HL-60 (cell line): ENCODE data around the gene SYNJ1.

Experiments
- DNase-seq, 2 experiments: peaks; one replicate each; pipeline ENCODE4 v3.0.0-alpha.2; 2010 to 2020; ENCODE audit warnings: low read depth in 1 of 2, low spot score in 1 of 2
- H3K27ac ChIP-seq: fragments of 250-450 bp; sonication (Bioruptor Pico); replicated peaks from 2 replicates; pipeline ENCODE4 v1.5.1; 2020; ENCODE audit warnings: mild to moderate bottlenecking, moderate library complexity
- H3K27me3 ChIP-seq: fragments of 250-450 bp; sonication (Bioruptor Pico); 2 replicates; pipeline ENCODE4 v1.5.1; 2021; ENCODE audit warnings: mild to moderate bottlenecking, moderate library complexity; ENCODE audit not compliant: insufficient read depth, poor library complexity, severe bottlenecking
- H3K4me3 ChIP-seq: replicated peaks from 2 replicates; pipeline ENCODE4 v1.5.1; 2011; ENCODE audit warnings: mild to moderate bottlenecking, control low read depth, low read length; ENCODE audit not compliant: insufficient read depth
- GABPA ChIP-seq: IDR thresholded peaks from 2 replicates; pipeline ENCODE4 v1.6.1; 2012; ENCODE audit warnings: low read depth
- POLR2AphosphoS5 ChIP-seq: IDR thresholded peaks from 2 replicates; pipeline ENCODE4 v1.6.1; 2012; ENCODE audit warnings: low read depth
- SPI1 ChIP-seq: IDR thresholded peaks from 2 replicates; pipeline ENCODE4 v1.6.1; 2012; ENCODE audit warnings: low read depth, mild to moderate bottlenecking, borderline replicate concordance
- TF ChIP-seq, protein P1 (sequence below): IDR thresholded peaks from one replicate; pipeline ENCODE4 v1.5.1; 2011; ENCODE audit warnings: low read length, control low read depth, inconsistent platforms; ENCODE audit not compliant: insufficient read depth
- TF ChIP-seq, protein P2 (sequence below): IDR thresholded peaks from 2 replicates; pipeline ENCODE4 v1.6.1; 2012; ENCODE audit warnings: low read depth; ENCODE audit not compliant: insufficient replicate concordance

The SYNJ1 gene

DNA sequence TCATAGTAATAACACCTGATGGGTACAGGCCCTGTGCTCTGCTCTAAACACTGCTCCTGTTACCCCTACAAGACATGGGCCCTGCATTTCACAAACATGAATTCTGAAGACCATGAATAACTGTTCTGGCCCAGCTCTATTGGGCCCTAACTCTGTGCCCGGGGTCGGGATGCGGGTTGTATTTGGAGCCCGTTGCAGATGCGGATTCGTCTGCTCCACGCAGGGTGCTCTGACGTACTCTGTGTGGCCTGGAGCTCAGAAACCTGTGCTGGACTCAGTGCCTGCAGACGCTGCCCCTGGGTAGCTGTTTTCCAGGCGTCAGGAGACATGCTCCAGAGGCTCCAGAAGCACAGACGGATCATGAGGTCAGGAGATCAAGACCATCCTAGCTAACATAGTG, 132.4 kb downstream of the SYNJ1 start:
- H3K4me3 ChIP-seq = no peak overlapping the region
- H3K27me3 ChIP-seq = no peaks in the 10 kb centered on the region
- H3K27ac ChIP-seq = no peak overlapping the region
- DNase-seq = no peak
- TF ChIP-seq, protein P1, sequence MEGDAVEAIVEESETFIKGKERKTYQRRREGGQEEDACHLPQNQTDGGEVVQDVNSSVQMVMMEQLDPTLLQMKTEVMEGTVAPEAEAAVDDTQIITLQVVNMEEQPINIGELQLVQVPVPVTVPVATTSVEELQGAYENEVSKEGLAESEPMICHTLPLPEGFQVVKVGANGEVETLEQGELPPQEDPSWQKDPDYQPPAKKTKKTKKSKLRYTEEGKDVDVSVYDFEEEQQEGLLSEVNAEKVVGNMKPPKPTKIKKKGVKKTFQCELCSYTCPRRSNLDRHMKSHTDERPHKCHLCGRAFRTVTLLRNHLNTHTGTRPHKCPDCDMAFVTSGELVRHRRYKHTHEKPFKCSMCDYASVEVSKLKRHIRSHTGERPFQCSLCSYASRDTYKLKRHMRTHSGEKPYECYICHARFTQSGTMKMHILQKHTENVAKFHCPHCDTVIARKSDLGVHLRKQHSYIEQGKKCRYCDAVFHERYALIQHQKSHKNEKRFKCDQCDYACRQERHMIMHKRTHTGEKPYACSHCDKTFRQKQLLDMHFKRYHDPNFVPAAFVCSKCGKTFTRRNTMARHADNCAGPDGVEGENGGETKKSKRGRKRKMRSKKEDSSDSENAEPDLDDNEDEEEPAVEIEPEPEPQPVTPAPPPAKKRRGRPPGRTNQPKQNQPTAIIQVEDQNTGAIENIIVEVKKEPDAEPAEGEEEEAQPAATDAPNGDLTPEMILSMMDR = no peak
- TF ChIP-seq, protein P2, sequence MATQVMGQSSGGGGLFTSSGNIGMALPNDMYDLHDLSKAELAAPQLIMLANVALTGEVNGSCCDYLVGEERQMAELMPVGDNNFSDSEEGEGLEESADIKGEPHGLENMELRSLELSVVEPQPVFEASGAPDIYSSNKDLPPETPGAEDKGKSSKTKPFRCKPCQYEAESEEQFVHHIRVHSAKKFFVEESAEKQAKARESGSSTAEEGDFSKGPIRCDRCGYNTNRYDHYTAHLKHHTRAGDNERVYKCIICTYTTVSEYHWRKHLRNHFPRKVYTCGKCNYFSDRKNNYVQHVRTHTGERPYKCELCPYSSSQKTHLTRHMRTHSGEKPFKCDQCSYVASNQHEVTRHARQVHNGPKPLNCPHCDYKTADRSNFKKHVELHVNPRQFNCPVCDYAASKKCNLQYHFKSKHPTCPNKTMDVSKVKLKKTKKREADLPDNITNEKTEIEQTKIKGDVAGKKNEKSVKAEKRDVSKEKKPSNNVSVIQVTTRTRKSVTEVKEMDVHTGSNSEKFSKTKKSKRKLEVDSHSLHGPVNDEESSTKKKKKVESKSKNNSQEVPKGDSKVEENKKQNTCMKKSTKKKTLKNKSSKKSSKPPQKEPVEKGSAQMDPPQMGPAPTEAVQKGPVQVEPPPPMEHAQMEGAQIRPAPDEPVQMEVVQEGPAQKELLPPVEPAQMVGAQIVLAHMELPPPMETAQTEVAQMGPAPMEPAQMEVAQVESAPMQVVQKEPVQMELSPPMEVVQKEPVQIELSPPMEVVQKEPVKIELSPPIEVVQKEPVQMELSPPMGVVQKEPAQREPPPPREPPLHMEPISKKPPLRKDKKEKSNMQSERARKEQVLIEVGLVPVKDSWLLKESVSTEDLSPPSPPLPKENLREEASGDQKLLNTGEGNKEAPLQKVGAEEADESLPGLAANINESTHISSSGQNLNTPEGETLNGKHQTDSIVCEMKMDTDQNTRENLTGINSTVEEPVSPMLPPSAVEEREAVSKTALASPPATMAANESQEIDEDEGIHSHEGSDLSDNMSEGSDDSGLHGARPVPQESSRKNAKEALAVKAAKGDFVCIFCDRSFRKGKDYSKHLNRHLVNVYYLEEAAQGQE = no peak

DNA sequence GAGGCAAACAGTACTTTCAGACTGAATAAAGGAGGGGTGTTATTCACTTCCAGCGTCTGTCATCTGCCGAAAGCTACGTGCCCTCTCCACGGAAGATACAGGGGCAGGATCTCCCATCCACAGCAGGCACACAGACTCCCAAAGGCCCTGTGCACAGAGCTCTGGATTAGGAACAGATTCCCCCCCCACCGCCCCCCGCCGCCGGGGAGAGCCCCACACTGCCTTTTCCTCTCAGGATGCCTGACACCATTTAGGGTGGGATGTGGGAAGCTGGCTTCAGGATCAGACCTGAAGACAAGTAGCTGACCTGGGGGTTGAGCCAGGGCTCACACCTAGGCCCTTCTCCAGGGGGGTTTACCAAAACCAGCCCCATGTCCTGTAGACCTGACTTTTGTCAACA, 134.1 kb downstream of the SYNJ1 start:
- no peak overlapping the region for H3K4me3 ChIP-seq
- H3K27me3 ChIP-seq = no peaks in the 10 kb centered on the region
- DNase-seq = no peak
- no peak overlapping the region for H3K27ac ChIP-seq
- TF ChIP-seq, protein P2 = no peak
- no peak for TF ChIP-seq SPI1
- no peak for TF ChIP-seq POLR2AphosphoS5
- TF ChIP-seq GABPA = no peak
- TF ChIP-seq, protein P1 = no peak

DNA sequence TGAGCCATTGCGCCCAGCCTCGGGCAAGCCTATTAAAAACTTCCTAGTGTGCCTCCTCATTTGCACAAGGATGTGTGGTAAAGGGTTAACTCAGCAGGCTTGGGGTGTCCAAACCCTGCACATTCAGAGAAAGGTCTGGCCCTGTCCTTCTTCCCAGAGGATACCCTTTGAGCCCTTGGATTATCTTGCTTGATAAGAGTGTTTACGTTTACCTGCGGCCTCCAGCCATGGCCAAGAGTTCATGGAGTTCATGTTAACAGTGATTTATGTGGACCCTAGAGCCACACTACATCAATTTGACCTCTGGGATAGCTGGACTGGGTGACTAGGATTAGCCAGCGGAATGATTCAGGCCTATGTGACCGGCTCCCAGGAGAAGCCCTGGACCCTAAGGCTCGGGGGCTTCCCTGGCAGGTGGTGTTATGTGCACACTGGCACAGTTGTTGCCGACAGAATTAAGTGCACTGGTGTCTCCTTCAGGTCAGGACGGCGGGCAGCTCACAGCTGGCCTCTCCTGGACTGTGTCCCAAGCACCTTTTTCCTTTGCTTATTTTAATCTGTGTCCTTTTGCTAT, 134.8 kb downstream of the SYNJ1 start:
- Histone ChIP-seq H3K27ac (no peak overlapping the region), H3K4me3 (no peak overlapping the region), H3K27me3 (no peaks in the 10 kb centered on the region)
- TF ChIP-seq GABPA = no peak
- TF ChIP-seq SPI1 = no peak
- TF ChIP-seq, protein P2 = no peak
- no peak for TF ChIP-seq POLR2AphosphoS5
- TF ChIP-seq, protein P1 = no peak
- no peak for DNase-seq
